Urothelium cell line (cell line): ENCODE measurements around the gene PAQR5.
"Not testable (repeated sequence)": the region's sequence is repeated elsewhere in the genome, so short reads cannot be mapped to it uniquely, and the experiment has no call there.

Experiments
- DNase-seq: peaks from one replicate; pipeline ENCODE4 v3.0.0; 2011; ENCODE audit warnings: low spot score, mixed read lengths
- FAIRE-seq: peaks from 2 replicates; lab custom pipeline; 2011; peaks lifted over from hg19 to GRCh38; lab: Jason Lieb, UNC

PAQR5 gene, protein sequence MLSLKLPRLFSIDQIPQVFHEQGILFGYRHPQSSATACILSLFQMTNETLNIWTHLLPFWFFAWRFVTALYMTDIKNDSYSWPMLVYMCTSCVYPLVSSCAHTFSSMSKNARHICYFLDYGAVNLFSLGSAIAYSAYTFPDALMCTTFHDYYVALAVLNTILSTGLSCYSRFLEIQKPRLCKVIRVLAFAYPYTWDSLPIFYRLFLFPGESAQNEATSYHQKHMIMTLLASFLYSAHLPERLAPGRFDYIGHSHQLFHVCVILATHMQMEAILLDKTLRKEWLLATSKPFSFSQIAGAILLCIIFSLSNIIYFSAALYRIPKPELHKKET

DNA sequence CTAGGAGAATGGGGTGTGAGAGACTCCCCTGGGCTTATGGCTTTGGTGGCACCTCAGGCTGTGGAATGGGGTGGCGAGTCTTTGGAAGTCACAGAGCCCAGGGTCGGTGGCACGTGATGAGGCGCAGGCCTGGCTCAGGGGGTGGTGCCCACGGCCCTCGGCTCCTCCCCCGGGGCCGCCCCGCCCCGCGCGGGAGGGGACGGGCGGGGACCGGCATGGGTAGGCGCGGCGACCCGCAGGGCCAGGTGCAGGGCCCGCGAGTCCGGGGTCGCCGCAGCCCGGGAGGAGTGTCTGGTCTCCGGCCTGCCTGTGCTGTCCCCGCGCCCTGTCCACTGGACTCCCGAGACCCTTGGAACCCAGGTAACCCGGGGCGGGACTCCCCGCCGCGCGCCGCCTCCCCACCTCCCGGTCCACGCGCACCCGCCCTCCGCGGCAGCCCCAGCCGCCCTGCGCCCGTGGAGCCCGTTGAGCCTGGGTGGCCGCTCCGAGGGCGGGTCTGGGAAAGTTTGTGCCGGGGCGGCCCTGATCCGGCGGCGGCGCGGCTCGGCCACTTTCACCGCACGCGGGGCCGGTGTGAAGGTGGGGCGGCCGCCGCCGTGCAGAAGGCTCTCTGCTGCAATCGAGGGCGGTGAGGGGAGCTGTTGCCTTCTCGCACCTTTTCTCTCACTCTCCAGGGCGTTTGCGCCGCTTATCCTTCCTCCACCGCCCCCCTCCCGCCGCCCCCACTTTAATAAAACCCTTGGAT, at the start of gene PAQR5:
TSS of gene PAQR5 (plus strand) at position 216 of the 745 bp plus-strand sequence. CDS start 61,169 bp downstream, outside the sequence.
- peak; percentile 88 for DNase-seq
- peak; percentile 59 for FAIRE-seq

DNA sequence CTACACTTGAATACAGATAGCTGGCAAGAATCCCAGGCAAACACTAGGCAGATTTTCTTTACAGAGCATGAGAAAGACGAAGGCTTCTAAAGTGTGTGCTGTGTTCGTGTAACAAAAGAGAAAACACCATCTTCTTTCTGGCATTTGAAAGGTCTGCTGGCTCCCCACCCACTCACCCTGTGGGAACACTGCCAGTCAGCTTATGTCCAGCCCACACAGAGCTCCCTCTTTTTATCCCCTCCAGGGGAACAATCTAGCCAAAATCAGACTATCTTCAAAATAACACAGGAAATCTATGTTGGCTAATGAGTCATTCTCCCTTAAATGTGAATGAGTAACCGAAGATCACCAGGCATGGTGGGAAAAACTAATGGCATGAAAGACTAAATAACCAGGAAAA, 45.6 kb upstream of the PAQR5 start:
- peak; percentile 35 for FAIRE-seq
- DNase-seq = peak; percentile 63

DNA sequence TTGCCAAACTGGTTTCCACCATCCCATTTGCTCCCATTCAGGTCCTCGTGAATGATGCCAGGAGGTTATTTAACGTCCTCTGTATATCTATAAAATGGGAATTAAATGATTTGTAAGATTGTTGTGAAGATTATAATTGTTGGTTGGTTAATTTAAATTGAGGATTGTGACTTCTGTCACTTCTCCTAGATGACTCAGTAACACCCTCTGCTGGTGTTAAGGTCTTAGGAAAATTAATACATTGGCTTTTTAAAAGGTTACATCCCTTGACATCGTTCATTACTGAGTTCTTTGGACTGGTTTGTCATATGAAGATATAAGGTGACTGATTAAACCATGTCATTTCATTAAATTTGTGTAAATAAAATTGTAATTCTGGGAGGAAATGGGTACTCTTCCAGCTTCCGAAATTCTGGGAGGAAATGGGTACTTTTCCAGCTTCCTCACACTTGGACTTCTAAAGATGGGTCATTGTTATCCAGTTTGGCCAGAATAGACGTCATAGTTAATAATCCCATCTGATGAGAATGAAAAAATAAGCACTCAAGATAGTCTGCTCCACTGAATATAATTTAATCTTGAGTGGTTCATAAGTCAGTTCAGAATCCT, 33.3 kb upstream of the PAQR5 start:
- FAIRE-seq (no peak), DNase-seq (peak; percentile 41)

DNA sequence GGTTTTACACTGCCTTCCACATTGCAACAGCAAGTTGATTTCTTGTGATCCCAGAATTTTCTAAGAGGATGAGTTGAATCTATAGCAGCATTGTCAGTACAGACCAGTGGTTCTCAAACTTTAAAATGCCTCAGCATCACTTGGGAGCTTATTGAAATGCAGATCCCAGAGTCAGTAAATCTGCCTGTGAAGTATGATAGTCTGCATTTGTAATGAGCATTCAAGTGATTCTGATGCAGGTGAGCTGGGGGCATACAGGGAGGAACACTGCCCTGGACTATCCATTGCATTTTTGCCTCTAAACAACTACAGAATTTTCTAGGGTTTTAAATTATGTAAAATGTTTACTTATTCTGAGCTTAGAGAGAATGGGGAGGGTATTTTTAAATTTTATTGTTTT, 27.5 kb upstream of the PAQR5 start:
- DNase-seq (no peak), FAIRE-seq (no peak)

DNA sequence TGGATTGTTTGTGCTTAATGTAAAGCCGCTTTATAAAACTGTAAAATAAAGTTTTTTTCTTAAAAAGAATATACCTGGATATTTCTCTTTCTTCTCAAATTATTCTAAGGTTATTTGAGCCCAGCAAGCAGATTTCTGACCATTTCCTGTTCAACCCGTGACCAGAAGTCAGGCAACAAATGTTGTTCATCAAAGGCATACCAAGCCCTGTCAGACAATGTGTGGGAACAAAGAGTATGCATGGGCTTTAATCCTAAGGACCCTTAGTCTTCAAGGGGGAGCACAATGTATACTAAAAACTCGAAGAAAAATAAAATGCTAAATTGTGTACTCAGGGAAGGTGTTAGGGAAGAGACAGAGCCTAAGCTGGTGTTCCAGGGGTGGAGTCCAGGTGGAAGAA, 26.6 kb upstream of the PAQR5 start:
- FAIRE-seq = no peak

DNA sequence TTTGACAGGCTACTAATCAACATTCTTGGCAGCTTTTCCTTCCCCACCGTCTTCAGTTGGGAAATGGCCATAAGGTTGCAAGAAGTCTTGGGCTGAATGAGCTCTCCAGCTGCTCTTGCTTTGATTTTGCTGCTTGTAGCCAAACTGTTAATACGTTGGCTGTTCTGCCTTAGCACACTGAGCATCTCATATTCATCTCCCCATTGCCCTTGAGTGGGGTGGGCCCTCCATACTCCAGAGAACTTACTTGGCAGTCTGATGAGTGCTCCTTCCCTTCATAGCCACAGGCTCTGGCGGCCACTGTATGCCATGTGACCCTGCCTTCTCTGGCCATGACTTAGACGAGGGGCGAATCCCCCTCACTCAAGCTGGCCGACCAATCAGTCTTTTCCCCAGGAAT, 25.8 kb upstream of the PAQR5 start:
- FAIRE-seq (peak; percentile 89), DNase-seq (no peak)

More for the DNA sequence above, 26.6 kb upstream of the PAQR5 start:
- DNase-seq = no peak

DNA sequence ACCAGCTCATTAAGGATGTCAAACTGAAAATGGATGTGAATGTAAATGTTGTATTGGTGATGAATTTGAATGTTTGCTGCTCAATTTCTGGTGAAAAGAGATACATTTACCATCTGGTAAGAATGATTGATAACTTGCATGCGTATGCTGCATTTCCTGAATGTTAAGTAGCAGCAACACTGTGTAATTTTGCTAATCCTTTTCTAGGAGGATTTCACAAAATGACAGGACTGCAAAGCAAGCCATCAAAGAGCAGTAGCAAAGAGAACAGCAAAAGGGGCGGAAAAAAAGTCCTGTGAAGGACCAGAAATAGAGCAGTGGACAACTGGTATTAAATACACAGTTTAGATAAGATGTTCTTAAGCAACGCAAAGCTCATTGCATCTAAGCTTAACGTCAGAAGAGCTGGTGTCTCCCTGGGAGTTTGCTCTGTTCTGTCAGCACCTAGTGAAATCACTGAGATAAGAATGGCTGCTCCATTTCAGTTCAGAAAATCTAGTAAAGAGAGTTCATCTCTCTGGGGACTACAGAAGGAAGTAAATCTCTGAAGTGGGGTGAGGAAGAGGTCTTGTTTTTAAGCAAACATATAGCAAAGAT, 23.5 kb upstream of the PAQR5 start:
- DNase-seq = no peak
- no peak for FAIRE-seq

DNA sequence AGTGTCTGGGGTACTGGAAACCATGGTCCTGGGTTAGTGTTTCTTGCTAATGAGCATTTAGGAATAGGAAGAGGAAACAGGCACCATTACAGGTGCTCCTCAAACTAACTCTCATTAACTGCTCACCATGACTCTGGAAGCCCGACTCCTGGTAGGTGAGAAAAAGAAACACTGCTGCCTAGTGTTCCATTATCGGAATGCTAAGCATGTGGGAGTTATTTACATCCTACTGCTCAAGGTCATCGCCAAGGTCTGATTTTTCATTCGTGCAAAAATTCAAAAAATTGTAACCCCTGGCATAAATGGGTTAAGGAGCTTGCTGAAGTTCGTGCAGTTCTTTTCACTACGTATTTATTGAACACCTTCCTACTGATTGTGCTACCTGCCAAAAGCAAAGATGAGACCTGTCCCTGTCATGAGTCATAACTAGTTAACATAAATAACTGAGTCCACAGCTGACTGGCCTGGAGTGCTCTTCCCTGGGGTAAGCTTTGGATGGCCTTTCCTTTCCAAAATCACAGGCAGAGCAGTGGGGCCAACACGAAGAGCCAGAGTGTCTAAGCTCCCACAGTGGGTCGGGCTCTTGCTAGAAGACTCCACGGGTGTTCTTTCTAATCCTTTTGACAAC, 22.7 kb upstream of the PAQR5 start:
- no peak for FAIRE-seq
- no peak for DNase-seq

DNA sequence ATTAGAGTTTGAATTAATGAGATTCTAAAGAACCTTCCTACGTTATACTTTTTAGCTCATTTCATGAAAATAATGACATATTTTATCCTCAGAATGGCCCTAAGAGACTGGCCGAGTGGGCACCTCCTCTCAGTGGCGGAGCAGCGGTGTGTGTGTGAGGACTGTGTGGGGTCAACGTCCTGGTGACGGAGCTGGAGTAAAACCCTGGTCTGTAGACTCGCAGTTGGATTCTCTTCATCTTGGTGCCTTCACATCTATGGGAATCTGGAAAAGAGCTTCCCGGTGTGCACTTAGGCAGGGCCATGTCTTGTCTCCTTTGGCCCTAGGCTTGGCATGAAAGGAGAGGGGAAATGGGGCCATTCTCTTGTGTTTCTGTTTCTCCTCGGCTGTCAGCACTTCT, 21.4 kb upstream of the PAQR5 start:
- FAIRE-seq = no peak
- no peak for DNase-seq

DNA sequence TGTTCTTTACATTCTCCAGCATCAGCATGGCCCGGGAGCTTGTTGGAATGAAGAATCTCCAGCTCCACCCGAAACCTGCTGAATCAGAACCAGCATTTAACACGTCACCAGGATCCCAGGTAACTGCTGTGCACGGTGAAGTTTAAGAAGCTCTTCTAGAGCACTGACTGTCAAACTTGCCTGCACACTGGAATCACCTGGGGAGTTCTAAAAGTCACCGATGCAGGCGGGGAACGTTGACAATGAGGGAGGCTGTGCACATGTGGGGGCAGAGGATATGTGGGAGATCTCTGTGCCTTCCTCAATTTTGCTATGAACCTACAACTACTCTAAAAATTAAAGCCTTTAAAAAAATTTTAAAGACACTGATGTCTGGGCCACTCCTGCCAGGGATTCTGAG, 19.1 kb upstream of the PAQR5 start:
- DNase-seq (no peak), FAIRE-seq (no peak)

DNA sequence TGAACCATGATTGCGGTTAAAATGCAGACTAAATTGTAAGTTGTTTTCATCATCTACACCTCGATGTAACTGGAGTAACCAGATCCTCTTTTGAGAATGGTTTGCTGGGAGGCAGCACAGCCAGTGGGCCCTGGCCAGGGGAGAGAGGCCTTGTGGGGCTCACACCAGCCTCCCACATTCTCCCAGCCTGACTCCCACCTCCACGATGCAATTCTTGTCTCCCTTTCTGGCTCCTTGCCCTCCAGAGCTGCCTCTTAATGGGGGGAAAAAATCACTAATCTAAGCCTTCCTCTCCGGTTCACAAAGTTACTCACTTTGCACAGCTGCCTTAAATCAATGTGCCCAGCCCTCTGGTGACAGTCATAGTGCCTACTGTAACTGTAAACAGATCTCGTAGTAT, 17.9 kb upstream of the PAQR5 start:
- DNase-seq (no peak), FAIRE-seq (no peak)

DNA sequence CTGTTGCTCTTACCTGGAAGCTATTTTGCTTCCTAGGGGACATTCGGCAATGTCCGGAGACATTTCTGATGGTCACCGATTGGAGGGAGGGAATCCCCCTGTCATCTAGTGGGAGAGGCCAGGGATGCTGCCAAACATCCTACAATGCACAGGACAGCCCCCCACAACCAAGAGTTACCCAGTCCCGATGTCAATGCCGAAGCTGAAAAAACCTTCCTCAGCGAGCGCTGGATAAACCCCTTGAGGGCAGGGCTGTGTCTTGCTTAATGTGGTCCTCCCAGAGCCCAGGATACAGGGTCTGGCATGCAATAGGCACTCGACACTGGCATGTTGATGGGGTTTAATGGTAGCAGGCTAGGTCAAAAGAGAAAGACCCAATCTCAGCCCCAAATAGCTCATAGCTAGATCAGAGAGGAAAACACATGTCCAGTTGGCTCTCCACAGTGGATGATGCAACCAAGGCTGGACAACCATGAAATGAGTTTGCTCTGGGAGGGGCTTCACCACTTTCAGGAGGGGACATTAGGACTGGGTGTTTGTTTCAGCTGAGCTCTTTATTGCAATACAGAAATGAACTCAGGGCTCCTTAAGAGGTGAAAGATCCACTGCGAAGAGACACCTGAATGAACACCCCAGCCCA, 16.5 kb upstream of the PAQR5 start:
- FAIRE-seq = no peak
- no peak for DNase-seq

DNA sequence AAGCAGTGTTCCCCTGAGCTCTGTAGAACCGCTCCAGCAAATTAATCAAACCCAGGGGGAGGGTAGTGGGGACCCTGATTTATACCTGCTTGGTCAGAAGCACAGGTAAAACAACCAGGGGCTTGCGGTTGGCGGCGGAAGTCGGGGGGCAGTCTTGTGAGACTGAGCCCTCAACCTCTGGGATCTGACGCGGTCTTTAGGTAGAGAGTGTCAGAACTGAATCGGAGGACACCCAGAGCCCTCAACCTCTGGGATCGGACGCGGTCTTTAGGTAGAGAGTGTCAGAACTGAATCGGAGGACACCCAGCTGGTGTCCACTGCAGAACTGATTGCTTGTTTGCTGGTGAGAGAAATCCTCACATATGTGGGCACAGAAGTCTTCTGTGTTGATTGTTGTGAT, 12.9 kb upstream of the PAQR5 start:
- FAIRE-seq (no peak), DNase-seq (no peak)

DNA sequence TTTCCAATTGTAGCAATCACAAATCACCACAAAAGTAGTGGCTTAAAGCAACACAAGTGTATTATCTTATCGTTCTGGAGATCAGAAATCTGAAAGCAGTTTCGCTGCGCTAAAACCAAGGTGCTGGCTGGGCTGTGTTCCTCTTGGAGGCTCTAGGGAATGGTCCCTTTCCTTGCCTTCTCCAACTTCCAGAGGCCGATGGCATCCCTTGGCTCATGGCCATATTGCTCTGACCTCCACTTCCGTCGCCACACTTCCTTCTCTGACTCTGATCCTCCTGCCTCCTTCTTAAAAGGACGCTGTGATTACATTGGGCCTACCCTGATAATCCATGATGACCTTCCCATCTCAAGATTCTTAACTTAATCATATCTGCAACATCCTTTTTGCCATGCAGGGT, 10.7 kb upstream of the PAQR5 start:
- DNase-seq (no peak), FAIRE-seq (no peak)

DNA sequence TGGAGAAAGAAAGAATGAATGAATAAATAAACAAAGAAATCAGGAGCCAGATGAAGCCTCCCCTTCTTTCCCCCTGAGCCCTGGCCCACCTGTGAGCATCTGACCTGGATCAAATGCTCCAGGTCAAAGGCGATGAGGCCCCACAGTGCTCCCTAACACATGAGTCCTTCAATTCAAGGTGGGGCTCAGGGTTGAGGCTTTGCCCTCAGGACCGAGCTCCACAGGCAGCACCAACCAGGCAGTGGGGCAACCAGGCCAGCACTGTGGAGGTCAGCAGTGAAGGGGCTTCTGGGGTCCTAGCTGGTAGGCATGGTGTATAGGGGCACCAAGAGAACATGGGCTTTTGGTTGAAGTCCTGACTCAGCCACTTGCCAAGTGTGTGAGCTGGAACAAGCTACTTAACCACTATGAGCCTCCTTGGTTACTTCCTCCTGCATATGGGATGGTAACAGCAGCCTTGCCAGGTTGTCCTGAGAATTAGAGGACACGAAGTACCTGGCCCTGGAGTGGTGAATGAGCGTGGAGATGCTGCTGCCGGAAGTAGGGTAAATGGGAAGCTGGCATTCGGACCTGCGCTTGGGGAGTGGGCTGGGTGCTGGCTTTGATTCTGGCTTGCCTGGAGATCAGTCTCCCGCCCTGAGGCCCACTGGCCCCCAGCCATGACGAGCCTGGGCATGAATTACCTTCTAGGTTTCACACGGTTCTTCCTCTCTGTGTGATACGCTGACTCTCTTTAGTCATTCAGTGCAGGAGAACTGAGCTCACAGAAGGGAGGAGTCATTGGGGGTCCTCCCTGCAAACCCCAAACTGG, 10.0 kb upstream of the PAQR5 start:
- no peak for FAIRE-seq

DNA sequence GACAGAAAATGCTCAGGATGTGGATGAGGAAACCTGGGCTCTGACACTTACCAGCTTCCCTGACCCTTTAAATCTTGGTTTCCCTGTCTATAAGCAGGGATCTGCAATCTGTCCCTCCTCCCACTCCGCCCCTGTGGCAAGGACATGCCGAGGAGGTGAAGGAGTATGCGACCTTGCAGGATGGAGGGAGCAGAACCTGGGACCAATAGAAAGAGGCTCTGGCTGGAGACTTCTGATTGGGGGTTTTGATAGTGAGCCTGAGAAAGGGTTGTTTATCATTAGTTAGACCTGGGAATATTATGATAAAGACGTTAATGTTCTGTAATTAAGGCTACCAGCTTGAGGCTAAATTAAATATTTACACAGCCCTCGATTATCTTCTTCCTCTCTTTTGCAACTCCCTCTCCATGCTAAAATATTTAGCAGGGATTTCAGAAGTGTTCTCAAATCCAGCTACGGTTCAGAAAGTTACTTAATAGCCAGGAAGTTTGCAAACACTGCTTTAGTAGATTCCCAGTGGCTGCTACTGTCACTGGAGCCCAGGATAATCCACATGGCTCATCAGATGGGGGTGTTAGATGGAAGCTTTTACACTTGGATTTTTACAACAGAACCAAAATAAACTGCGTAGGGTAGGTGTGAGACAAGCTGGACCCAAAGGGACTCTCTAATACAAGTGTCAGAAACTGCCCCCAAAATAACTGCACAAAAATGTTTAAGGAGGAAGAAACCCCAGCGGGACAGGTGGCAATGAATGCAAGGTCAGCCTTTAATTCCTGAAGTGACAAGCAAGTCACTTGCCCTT, 9.2 kb upstream of the PAQR5 start:
- FAIRE-seq (no peak), DNase-seq (no peak)

More for the DNA sequence above, 10.0 kb upstream of the PAQR5 start:
- no peak for DNase-seq

DNA sequence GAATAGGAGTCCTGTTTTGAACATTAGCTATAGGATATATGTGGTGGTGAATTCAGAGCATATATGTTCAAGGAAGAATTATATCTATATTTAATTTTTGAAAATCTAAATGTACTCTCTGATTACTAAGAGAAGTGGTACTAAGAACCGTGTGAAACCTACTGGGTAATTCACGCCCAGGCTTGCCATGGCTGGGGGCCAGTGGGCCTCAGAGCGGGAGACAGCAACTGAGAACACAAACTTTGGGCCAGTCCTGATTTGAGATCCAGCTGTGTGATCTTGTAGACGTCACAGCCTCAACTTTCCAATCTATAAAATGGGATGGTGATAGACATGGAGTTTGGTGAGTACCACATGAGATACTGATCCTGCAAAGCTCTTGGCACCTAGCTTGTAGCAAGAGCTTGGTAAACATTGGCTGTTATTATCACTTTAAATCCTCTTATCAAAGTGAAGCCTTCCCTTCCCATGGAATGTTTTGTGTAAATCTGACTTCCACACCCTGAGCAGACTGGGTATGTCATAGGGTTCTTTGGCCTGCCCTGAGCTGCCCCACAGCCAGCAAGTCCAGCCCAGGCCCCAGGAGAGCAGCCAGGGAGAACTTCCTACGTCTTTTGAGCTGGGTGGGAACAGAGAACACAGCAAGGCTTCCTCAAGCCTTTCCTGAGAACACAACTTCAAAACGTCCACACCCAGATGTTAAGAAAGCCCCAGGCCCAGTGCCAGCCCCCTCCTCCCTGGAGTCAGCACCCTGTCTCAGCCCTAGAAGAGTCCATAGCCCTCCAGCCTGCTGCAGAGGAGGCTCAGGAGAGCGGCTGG, 8.2 kb upstream of the PAQR5 start:
- FAIRE-seq (no peak), DNase-seq (no peak)

DNA sequence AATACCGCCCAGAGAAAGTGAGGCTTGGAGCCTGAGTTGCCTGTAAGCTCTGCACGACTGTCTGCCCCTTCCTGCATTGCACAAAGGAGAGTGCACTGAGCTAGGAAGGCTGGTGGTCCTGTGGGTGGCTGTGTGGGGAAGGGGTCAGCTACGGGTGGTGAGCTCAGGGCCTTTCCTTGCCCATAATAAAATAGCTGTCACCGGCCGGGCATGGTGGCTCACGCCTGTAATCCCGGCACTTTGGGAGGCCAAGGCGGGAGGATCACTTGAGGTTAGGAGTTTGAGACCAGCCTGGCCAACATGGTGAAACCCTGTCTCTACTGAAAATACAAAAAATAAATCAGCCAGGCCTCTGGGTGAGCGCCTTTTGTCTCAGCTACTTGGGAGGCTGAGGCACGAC, 7.1 kb upstream of the PAQR5 start:
- DNase-seq, FAIRE-seq: not testable (repeated sequence)
